GM19397 (cell line): ENCODE measurements around the gene PDXDC1.
A peak's percentile ranks its signal among the peaks of the same experiment; 100 is the strongest.
"Not testable (repeated sequence)": the region's sequence is repeated elsewhere in the genome, so short reads cannot be mapped to it uniquely, and the experiment has no call there.

Experiments used
- ATAC-seq: cut with Tn5 transposase; IDR thresholded peaks from one replicate; pipeline ENCODE4 v1.9.1; 2021; ENCODE audit warnings: mild to moderate bottlenecking, moderate library complexity; ENCODE audit not compliant: unreplicated experiment

Gene PDXDC1

DNA sequence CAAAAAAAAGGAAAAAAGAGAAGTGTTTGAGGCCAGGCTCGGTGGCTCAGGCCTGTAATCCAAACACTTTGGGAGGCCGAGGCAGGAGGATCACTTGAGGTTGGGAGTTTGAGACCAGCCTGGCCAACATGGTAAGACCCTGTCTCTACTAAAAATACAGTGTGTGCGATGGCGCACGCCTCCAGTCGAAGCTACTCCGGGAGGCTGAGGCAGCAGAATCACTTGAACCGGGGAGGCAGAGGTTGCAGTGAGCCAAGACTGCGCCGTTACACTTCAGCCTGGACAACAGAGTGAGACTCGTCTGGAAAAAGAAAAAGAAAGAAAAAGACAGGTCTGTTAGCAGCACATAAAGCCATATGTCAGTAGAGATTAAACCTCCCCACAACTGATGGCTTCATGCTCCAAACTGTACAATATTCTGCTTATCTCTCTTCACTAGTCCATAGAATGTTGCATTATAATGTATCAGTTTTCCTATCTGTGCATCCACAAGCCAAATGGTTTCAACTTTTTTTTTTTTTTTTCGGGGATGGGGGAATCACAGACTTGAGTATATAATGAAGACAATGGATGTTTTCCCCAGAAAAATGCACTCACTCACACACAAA lies 3.1 kb upstream of the PDXDC1 start:
- ATAC-seq: not testable (repeated sequence)

DNA sequence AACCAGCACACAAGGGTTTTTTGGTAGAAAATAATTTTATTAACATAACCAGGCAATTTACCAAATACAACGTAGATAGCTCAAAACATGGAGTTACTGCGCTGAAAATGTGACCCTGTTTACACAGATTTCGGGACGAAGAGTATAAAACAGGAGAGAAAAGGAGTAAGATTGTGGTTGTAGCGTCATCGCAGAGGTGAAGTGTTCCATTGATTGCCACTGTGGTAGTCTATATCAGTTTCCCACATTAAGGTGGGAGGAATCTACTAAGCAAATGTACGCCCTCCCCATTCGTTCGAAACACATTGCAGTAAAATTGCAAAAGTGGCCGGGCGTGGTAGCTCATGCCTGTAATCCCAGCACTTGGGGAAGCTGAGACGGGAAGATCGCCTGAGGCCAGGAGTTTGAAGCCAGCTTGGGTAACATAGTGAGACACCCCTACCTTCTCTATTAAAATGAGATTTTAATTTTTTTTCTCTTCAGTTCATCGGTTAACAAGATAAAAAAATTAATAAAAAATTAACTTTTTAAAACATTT lies 972 bp upstream of the PDXDC1 start:
- not testable (repeated sequence) for ATAC-seq

DNA sequence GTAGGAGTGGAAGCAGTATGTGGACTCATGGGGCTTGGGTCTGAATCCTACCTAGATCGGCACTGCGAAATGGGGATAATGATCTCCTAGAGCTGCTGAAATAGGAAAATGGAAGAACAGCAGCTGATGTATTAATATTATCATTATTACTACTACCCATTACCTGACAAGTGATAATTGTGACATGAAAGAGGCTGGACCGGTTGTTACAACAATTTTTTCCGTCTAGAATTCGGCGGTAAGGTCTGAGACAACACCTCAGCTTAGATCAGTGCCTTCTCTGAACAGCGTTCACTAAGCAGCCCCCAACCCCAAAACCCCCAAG lies 533 bp upstream of the PDXDC1 start:
- not testable (repeated sequence) for ATAC-seq

DNA sequence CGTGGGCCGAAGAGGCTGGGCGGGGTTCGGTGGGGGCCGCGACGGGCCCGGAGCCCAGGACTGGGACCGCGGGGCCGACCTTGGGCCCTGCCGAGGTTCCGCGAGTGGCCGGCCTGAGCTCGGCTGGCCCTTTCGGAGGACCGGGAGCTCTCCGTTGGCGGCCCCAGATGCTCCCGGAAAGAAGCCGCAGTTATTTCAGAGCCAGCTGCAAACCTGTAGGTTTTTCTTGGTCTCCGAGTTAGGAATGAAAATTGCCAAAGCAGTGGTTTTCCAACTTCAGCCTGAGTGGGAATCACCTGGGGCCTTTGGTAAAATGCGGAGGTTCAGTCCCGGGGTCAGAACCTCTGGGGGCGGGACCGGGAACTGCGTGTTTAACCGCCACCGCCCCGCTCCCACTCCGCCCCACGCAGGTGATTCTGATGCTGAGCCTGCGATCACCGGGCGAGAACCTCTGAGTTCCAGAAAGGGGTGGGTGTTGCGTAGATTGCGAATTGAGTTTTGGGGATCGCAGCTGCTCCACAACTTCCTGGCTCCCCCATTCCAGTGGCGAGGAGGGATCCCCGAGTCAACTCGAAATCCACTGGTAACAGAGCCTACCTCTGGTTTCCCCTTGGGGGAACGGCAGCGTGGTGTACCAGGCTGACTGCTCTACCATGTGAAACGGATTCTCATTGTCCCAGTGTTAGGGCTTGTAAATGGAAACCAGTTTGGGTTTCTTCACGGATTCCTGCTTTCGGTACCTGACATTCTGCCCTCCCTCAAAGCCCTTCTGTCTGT lies 780 bp downstream of the PDXDC1 start:
- peak; percentile 11 for ATAC-seq

DNA sequence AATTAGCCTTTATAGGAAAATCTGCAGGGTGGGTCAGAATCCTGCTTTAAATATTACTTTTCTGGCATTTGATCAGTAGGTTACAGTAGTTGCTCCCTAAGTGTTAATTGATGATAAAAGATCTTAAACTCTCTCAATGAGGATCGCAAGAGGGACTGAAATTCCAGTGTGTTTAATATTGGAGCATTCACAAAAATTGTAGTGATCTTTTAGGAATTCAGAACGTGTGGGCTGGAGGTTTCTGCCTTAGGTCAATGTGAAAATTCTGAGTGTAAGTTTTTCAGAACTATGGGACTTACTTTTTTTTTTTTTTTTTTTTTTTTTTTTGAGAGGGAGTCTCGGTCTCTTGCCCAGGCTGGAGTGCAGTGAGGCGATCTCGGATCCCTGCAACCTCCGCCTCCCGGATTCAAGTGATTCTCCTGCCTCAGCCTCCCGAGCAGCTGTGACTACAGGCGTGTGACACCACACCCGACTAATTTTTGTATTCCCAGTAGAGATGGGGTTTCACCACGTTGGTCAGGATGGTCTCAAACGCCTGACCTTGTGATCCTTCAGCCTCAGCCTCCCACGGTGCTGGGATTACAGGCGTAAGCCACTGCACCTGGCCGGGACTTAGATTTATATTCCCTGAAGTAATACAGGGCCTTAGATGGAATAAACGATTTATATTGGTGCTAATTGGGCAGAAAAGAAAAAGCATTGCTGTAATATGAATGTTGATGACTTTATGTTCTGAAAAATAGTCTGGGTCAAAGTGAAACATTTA lies 2.3 kb downstream of the PDXDC1 start:
- ATAC-seq: not testable (repeated sequence)

DNA sequence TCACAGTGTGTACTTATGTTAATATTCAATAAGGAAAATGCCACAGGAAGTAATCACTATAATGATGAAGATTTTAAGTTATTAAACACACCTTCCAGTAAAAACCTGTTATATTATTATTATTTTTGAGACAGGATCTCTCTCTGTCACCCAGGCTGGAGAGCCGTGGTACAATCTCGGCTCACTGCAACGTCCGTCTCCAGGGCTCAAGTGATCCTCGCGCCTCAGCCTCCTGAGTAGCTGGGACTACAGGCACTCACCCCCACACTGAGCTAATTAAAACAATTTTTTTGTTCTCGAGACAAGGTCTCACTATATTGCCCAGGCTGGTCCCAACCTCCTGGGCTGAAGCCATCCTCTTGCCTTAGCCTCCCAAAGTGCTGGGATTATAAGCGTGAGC lies 3.5 kb downstream of the PDXDC1 start:
- ATAC-seq: not testable (repeated sequence)

DNA sequence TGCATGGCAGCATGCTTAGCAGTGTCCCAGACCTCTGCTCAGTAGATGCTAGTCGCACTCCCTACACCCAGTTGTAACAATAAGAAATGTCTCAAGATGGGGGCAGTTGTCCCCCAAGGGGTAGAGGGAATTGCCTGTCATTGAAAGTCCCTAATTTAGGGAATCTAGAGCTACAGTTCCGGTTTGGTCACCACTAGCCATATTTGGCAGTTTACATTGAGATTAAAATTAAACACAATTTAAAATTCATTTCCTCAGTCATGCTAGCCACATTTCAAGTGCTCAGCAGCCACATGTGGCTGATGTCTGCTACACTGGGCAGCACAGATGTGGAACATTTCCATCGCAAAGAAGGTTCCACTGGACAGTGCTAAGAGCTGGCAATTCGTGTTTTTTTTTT lies 4.1 kb downstream of the PDXDC1 start:
- ATAC-seq: not testable (repeated sequence)

DNA sequence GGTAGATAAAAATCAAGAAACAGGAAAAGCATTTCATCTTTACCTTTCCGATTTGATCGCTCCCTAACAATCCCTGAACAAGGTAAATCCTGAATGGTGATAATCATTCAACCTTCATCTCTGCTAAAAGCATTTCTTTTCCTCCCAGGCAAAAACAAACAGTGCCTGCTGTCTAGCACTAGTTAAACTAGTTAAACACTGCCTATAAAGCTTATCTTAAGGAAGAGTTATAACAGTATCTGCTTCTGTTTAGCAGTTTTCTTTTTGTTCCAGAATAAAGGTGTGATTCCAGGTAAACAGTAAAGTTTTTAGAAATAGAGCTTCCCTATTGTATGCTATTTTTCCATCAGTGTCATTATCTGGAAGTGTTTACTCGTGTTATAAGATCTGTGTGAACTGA lies 6.4 kb downstream of the PDXDC1 start:
- not testable (repeated sequence) for ATAC-seq

DNA sequence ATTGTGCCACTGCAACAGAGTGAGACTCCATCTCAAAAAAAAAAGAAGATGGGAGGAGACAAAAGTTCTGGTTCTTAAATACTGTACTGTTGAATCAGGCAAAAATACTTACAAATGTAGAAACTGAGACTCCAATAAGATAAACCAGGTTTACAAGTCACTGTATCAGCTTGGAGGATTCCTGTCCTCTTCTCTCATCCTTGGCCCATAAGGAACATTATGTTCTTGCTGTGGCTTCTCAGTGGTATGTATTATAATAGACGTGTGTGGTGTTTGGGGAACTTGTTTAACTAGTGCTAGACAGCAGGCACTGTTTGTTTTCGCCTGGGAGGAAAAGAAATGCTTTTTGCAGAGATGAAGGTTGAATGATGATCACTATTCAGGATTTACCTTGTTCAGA lies 7.7 kb downstream of the PDXDC1 start:
- not testable (repeated sequence) for ATAC-seq

DNA sequence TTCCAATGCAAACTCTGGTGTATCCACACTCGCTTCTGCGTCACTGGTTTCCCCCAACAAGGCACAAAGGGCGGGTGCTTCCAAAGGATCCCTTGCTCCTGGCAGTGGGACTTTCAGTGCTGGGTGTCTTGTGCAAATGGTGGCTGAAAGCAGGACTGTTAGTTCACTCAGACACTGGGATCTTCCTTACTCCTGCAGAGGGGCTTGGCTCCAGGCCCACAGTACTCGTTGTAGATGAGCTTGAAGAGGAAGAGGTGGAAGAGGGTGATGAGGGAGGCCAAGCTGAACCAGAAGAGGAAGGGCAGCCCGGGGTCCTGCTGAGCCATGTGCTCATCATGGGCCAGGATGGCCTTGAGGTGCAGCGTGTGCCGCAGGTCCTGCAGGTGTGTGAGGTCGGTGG lies 13.3 kb downstream of the PDXDC1 start:
- not testable (repeated sequence) for ATAC-seq

DNA sequence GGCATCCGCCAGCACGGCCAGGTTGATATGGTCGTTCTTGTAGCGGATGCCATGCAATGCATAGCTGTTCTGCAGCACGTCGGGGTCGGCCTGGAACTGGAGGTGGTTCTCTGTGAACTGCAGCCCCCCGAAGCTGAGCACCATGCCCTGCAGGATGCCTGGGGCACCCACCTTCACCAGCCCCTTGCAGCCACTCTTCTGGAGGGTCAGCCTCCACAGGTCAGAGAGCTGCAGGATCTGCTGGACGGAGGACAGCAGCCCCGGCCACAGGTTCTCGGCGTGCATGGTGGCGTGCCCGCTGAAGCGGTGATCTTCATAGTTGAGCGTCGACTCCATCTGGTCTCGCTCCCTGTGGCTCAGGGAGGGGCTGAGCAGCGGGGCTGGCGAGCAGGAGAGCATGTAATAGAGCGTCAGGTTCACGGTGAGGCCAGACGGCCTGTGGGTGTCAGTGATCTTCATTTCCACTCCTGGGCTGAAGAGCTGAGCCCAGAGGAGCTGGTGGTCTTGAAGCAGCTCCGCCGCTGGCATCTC lies 13.9 kb downstream of the PDXDC1 start:
- ATAC-seq: not testable (repeated sequence)

DNA sequence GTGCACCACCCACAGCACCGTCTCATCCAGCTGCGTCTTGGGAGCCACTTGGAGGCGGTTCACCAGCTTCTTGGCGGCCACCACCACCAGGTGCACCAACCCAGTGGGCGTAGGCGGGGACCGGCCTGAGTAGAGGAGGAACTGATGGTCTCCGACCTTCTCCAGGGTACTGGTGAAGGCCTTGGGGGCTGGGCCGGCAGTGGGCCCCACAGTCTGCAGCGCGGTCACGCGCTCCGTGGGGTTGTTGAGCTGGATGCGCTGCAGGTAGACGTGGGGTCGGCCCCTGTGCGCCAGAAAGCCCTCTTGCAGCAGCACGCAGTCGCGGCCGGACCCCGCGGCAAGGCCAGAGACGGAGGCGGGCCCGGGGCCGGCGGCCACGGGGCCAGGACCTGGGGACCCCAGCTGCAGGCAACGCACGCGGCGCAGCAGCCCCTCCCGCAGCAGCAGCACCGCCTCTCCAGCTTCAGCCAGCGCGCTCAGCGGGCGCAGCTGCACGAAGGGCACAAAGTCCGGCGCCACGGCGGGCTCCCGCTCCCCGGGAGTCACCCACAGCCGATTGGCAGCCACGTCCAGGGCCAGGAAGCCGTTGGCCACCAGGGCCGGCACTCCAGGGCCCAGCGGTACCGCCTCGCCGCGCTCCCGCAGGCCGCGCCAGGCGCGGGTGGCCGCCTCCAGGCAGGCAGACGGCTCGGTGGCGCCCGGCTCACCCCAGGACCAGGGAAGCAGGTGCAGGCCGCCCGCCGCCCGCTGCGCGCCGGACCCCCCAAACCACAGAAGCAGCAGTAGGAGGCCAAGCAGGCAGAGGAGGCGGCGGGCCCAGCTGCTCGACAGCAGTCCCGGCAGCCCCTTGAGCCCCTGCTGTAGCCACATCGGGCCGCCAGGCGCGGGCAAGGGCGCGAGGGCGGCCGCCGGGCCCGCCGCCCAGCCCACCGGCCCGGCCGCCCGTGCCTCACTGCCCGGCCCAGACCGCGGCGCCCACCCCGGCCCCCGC lies 14.8 kb downstream of the PDXDC1 start:
- not testable (repeated sequence) for ATAC-seq

DNA sequence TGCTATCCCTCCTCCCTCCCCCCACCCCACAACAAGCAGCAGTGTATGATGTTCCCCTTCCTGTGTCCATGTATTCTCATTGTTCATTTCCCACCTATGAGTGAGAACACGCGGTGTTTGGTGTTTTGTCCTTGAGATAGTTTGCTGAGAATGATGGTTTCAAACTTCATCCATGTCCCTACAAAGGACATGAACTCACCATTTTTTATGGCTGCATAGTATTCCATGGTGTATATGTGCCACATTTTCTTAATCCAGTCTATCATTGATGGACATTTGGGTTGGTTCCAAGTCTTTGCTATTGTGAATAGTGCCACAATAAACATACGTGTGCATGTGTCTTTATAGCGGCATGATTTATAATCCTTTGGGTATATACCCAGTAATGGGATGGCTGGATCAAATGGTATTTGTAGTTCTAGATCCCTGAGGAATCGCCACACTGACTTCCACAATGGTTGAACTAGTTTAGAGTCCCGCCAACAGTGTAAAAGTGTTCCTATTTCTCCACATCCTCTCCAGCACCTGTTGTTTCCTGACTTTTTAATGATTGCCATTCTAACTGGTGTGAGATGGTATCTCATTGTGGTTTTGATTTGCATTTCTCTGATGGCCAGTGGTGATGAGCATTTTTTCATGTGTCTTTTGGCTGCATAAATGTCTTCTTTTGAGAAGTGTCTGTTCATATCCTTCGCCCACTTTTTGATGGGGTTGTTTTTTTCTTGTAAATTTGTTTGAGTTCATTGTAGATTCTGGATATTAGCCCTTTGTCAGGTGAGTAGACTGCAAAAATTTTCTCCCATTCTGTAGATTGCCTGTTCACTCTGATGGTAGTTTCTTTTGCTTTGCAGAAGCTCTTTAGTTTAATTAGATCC lies 18.7 kb downstream of the PDXDC1 start:
- not testable (repeated sequence) for ATAC-seq

DNA sequence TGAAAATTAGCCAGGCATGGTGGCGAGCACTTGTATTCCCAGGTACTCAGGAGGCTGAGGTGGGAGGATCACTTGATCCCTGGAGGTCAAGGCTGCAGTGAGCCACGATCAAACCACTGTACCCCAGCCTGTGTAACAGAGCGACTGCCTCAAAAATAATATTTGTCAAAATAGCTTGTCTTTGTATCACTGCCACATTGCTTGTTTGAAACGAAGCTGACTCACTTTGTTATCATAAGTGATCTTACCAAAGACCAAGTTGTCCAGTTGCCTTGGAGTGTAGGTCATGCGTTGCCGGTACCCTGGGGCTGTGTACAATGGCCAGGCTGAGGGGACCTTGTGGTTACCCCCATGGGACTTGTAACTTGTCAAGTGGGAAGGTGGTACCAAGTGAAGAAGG lies 21.9 kb downstream of the PDXDC1 start:
- not testable (repeated sequence) for ATAC-seq

DNA sequence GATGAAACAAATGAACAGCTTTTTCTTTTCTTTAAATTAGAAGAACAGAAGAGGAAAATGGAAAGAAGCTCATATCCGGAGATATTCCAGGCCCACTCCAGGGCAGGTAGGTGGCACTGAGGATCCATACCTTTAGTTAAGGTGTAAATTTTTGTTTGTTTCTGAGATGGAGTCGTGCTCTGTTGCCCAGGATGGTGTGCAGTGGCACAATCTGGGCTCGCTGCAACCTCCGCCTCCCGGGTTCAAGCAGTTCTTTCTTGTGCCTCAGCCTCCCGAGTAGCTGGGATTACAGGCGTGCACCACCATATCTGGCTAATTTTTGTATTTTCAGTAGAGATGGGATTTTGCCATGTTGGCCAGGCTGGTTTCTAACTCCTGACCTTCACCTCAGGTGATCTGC lies 23.5 kb downstream of the PDXDC1 start:
- ATAC-seq: not testable (repeated sequence)

DNA sequence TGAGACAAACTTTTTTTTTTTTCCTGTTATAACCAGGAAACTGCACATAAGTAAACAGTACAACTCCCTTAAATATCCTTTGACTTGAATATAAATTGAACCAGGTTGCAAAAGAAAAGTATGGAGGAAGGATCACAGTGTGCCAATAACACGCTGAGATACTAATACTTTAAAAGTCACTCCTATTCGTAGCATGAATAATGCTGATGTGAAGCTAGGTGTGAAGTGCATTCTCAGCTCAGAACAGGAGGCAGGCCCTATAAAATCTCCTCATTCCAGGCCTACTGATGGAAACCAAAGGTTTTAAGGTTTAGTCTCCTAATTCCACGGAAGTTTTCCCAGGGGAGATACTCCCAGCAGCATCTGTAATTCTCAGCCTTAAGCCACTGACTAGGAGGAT lies 25.0 kb downstream of the PDXDC1 start:
- ATAC-seq: not testable (repeated sequence)

DNA sequence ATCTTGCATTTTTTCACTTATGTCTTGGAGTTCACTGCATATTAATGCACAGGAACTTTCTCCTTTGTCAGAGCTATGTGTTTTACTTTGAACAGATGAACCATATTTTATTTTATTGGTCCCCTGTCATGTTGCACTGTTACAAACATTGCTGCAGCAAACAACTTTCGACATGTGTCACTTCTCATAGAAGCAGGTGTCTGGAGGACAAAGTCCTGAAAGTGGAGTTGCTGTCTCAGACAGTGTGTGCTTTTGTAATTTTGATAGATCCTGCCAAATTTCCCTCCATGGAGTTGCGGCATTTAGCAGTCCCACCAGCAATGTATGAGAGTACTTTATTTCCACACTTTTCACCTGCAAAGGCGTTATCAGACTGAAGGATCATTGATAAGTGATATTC lies 27.6 kb downstream of the PDXDC1 start:
- not testable (repeated sequence) for ATAC-seq

DNA sequence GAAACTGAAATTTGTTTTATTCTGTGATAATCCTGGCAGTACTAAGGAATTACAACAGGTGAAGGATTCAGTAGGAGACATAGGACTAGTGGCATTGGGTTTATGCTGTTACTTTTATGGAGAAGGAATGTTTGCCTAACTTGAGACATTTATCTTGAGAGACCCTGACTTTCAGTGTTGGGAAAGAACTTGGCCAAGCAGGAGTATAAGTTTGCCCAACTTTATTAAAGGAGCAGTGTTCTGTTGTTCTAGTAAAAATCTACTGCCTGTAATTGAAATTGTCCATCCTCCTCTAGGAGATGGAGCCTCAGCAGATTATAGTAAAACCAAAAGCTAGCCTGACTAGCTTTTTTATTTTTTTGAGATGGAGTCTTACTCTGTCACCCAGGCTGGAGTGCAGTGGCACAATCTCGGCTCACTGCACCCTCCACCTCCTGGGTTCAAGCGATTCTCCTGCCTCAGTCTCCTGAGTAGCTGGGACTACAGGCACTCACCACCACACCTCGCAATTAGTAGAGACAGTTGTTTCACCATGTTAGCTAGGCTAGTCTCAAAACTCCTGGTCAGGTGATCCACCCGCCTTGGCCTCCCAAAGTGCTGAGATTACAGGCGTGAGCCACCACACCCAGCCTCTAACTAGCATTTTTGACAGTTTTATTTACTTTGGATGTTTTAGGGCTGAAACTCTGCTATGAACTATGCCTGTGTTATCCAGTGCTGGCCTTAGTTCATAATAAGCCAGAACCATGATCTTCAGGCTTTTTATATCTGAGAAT lies 30.7 kb downstream of the PDXDC1 start:
- not testable (repeated sequence) for ATAC-seq
